GM21367 (cell line): ENCODE measurements around the gene OBP2A.

Source experiments
- ATAC-seq: cut with Tn5 transposase; IDR thresholded peaks from one replicate; pipeline ENCODE4 v1.9.1; 2021; ENCODE audit not compliant: unreplicated experiment

The OBP2A gene

GRCh38 chr9:135577256-135577655 lies 31.3 kb downstream of the OBP2A start:
- ATAC-seq = no peak

DNA sequence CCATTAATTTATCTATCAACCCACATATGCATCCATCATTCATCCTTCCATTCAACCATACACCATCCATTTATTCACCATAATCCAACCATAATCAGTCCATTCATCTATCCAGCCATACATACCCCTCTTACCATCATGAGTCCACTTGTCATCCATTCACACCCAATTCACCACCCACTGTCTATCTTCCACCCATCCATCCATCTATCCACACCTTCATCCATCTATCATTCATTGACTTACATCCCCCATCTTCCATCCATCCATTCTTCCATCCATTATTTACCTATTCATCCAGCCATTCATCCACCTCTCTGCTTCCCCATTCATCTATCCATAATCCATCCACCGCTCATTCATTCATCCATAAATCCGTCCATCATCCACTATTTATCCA lies 33.4 kb downstream of the OBP2A start:
- ATAC-seq = no peak

DNA sequence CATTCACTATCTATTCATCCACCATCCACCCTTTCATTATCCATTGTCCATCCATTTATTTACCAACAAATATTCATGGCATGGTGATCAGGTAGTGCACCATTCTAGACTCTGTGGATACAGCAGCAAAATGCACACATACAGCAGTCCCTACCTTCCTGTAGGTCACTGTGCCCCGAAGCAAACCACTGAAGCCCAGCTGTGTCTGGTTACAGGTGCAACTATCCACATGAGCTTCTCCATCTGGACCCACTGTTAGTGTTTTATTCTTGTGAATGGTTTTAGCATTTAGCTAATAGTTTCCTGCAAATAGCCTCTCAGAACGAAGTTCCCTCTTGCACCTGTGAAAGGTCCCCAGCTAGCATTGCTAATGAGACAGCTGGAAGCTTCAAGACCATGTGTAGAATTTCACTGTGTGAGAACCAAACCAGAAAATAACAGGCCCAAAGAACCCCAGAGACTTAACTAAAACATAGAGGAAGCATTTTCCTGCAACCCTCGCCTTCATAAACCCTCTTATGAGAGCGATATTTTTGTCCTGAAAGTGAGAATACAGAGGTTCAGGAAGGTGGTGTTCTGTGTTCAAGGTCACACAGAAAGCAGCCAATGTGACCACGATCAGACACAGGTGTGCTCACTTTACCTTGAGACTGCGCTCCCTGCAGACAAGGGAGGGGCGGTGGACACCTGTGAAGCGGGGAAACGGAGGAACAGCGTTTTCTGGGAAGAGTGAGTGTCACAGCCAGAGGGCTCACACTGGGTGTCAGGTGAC lies 34.1 kb downstream of the OBP2A start:
- ATAC-seq = no peak

DNA sequence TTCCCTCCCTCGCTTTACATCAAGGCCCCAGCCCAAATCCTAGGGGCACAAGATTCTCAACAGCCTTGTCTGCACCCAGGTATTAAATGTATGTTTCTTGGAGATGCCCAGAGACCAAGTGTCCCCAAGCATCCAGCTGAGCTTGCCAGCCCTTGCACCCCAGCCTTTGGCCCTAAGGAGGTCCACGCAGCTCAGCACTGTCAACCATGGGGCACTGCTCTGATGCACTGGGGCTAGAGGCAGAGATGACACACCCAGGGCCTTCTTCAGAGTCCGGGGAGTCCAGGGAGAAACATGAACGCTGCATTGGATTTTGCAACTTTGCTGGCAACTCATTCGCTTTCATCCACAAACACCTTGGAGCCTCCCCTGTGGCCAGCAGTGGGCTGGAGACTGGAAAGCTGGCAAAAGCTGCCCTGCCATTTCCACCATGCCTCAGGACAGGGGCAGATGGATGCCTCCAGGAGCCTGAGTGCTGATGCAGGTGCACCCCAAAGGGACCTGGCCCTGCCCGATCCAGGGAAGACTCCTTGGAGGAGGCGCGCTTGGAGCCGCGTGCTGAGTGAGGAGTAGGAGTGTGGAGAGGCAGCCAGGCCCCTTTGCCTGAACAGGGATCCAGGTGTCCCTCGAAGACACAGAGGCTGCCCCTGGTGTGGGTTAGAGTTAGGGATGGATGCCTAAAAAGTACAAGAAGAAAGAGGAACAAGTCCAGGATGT lies 34.9 kb downstream of the OBP2A start:
- no peak for ATAC-seq

- no peak for ATAC-seq
Measured at GRCh38 chr9:135581636-135582426, 35.9 kb downstream of the OBP2A start.

GRCh38 chr9:135582541-135582940 lies 36.6 kb downstream of the OBP2A start:
- ATAC-seq = no peak

DNA sequence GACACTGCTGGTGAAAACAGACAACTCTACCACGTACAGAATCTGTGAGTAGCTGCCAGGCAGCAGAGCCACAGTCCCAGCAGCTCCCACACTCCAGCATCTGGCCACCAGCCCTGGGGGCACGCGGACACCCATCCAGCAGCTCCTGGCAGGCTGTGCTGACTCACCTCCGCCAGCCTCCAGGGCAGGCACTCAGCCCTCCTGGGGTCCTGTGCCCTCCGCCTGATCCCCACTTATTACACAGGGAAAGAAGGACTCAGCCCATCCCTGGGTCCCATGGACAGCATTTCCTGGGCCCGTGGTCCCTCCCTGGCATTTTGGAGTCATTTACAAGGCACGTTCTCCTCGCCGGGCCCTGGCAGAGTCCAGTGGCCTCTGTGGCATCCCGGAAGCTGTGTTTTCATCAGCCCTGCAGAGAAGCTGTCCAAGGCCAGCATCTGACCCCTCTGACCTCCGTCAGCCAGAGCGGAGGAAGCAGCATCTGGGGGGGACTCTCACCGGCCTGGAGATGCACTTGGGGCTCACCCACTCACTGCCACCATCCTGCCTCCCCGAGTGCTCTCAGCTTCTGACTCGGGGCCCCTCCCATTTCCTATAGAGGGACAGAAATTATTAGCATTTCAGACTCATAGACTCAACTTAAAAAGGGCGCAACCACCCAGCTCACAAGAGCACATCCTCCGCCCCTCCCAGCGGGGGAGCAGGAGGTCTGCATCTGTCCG lies 37.2 kb downstream of the OBP2A start:
- no peak for ATAC-seq

- ATAC-seq = no peak
Measured at GRCh38 chr9:135583688-135584011, 37.7 kb downstream of the OBP2A start.

DNA sequence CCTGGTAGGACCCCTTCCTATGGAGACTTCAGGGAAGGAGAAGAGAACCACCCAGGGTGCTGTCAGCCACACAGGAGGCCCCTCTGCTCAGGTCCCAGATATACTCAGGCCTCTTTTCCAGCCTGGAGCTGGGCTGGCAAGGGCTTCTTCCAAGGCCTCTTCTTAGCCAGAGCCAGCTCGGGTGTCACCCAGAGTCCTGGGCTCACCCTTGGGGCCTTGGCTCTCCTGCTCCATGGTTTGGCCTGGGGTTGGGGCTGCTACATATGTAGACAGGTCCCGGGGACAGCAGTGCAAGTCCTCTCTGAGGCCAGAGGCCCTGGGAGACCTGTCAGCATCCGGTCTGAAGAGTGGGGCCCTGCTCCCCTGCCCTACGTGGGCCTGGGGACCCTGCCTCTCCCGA lies 38.4 kb downstream of the OBP2A start:
- ATAC-seq = no peak

DNA sequence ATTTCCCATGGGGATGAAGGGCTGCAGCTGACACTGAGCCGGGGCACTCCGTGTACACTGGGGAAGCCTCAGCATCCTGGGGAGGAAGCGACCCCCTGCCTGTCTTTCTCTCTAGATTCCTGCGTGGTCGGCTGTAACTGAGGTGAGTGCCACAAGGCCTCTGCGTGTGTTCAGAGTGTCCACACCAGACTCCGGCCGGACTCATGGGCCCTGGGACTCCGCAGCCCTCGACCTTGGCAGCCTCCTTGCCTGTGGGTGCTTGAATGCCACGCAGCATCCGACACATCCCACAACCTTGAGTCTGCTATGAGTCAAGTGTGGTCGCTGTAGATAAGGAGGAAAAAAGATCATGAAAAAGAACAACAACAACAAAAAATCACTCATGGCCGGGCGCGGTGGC lies 39.0 kb downstream of the OBP2A start:
- no peak for ATAC-seq

GRCh38 chr9:135586601-135587109 lies 40.7 kb downstream of the OBP2A start:
- ATAC-seq = no peak

GRCh38 chr9:135587658-135588057 lies 41.7 kb downstream of the OBP2A start:
- no peak for ATAC-seq

DNA sequence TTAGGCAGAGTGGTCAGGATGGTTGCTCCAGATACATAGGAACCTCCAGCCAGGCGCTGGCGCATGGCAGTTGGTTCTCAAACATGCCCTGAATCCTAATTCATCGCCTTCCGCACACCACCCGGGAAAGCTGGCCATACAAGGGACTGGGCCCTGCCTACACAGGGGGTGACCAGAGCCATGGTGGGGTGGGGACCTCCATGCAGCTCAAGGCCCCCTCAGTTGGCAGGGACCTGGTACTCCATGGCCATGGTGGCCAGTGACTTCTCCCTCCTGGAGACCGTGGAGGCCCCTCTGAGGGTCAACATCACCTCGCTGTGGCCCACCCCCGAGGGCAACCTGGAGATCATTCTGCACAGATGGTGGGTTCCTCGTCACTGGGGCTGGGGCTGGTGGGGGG lies 42.4 kb downstream of the OBP2A start:
- ATAC-seq = no peak

DNA sequence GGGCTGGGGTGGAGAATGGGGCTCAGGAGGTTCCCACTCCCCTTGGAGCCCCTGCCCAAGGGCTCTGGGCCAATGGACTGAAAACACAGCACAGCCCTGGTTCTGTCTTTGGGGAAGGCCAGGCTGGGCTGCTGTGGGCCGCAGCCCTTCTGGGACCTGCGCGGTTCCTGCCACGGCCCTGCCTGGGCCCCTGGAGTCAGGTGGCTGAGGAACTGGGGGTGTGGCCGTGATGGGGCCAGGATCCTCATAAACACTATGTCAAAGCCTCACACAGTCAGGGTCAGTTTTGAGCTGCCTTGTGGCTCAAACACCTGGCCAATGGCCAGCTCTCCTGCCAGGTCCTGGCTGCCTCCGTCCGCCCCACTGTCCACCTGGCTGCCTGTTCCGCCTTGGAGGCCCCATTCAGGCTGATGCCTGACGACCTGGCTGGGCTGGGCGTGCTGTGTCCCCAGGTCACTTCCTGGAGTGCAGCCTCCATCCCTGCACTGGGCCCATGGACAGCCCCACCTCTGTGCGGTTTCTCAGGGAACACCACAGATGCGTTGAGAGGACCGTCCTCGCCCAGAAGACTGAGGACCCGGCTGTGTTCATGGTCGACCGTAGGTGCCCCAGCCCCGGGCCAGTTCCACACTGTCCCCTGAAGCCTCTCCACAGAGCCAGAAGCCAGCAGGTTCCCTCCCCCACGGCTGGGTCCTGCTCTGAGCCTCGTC lies 43.1 kb downstream of the OBP2A start:
- no peak for ATAC-seq

DNA sequence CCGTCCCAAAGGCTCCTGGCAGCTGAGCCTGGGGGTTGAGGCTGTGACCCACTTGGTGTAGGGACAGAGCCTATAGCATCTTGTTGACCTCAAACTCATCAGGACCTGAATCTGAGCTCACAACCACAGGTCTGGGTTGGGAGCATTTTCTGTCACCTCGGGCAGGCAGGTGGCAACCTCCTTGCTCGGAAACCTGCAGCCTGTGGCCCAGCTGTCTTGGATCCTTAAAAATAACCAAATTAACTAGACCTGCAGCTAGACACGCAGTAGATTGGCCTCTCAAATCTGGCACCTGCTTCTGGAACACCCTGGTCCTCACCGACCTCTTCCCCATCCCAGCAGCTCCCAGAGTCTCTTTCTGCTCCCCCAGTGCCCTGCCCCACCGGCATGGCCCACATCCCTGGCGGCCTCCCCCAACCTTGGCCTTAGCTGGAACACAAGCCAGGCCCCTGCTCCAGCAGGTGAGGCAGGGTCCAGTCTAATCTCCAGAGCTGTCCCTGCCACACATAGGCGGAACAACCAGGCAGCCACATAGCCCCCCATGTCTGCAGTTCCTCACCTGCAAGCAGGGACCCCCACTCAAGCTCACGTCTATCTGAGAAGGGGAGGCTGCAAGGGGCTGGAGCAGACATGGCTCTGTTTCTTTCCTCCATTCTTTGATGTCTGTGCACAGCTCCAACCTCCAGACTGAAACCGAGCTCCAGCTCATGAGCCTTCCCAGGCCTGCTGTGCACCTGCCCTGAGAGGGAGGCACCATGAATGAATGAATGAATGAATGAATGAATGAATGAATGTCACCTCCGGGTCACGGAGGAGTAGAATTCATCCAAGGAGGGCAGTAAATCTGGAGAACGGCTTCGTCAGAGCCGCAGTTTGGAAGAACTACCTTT lies 43.9 kb downstream of the OBP2A start:
- ATAC-seq = no peak

GRCh38 chr9:135590486-135591079 lies 44.7 kb downstream of the OBP2A start:
- no peak for ATAC-seq

GRCh38 chr9:135591506-135592330 lies 45.8 kb downstream of the OBP2A start:
- ATAC-seq = no peak

GRCh38 chr9:135592331-135592590 lies 46.3 kb downstream of the OBP2A start:
- ATAC-seq = no peak
